ENCODE measurements around the gene DNAH3.

DNA sequence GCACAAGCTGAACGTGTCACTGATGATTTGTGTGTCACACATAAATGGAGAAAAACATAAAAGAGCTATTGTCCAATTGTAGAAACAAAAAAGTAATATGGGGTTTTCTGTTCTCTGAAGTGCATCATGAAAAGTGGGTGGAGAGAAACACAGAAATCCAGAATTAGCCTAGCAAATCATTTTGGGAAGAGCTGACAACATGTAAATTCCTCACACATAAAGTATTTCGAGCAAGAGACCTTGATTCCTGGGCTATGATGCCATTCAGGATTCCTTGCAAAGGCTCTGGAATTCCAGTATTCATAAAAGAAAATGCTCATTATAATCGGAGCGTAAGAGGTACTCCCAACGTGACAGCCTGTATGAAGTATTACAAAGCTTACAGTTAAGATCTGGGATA, 251.6 kb downstream of the DNAH3 start:
- no peak for TF ChIP-seq EZH2phosphoT487 (IDR thresholded peaks at IDR 0.05; ENCODE audit: low read length)
- TF ChIP-seq, protein P1, sequence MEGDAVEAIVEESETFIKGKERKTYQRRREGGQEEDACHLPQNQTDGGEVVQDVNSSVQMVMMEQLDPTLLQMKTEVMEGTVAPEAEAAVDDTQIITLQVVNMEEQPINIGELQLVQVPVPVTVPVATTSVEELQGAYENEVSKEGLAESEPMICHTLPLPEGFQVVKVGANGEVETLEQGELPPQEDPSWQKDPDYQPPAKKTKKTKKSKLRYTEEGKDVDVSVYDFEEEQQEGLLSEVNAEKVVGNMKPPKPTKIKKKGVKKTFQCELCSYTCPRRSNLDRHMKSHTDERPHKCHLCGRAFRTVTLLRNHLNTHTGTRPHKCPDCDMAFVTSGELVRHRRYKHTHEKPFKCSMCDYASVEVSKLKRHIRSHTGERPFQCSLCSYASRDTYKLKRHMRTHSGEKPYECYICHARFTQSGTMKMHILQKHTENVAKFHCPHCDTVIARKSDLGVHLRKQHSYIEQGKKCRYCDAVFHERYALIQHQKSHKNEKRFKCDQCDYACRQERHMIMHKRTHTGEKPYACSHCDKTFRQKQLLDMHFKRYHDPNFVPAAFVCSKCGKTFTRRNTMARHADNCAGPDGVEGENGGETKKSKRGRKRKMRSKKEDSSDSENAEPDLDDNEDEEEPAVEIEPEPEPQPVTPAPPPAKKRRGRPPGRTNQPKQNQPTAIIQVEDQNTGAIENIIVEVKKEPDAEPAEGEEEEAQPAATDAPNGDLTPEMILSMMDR (IDR thresholded peaks at IDR 0.05; ENCODE audit: low read length) = no peak
- no peak for TF ChIP-seq EZH2 (optimal IDR thresholded peaks at IDR 0.05; ENCODE audit: low read depth, low read length)
